Sciatic nerve (tissue), 2 donors: ENCODE measurements around the gene KLHL35. TPM values are rescaled to one million over a fixed set of nuclear protein-coding genes. Genes with fewer than 3 reads are reported as not detected.

ENCODE experiments used
- ATAC-seq: fragments of 200-7000 bp; cut with Tn5 transposase; one replicate; pipeline ENCODE4 v1.9.1; 2020; ENCODE audit warnings: mild to moderate bottlenecking, moderate library complexity
- DNase-seq: peaks from one replicate; pipeline ENCODE4 v3.0.0-alpha.2; 2020; ENCODE audit warnings: low spot score
- intact Hi-C: fragments of 100-400 bp; cut with DNase I; formaldehyde crosslinking; loops from one replicate; pipeline ENCODE4 v1.14.2; 2022
- total RNA-seq: library from RNA; stranded (reverse); fragmentation: NEBNext Ultra II Directional; extraction: Animal tissue kit (Norgen Biotek cat#: 25700); gene quantifications from one replicate; pipeline ENCODE4 v1.2.1, GENCODE V29; 2021
- donor health status: DM: no; HTN: no; CAD: no.
- donor health status: DM: no; HTN: no; CAD: no.

KLHL35 gene
- total RNA-seq, 1 donor from 2014 or later, result 3.6 TPM

GRCh38 chr11:75471176-75471973 is 38.4 kb upstream of the KLHL35 start:
- ATAC-seq, result no peak
- DNase-seq, result no peak
- intact Hi-C loops, result no loop called here

- no peak for ATAC-seq
- no peak for DNase-seq
- intact Hi-C loops, result no loop called here
Measured at GRCh38 chr11:75470476-75471080, 37.6 kb upstream of the KLHL35 start.

- intact Hi-C loops, result no loop called here
- DNase-seq (no peak), ATAC-seq (no peak)
Measured at GRCh38 chr11:75469785-75470405, 36.9 kb upstream of the KLHL35 start.

GRCh38 chr11:75468534-75469340 is 35.7 kb upstream of the KLHL35 start:
- intact Hi-C loops, result no loop called here
- ATAC-seq, result peak; percentile 92
- DNase-seq, result peak; percentile 93

- intact Hi-C loops, result no loop called here
- no peak for DNase-seq
- peak; percentile 2 for ATAC-seq
Measured at GRCh38 chr11:75467881-75468280, 34.9 kb upstream of the KLHL35 start.

- DNase-seq (no peak), ATAC-seq (no peak)
- intact Hi-C loops, result no loop called here
Measured at GRCh38 chr11:75467311-75467710, 34.3 kb upstream of the KLHL35 start.

- ATAC-seq (peak; percentile 3), DNase-seq (no peak)
- intact Hi-C loops, result no loop called here
Measured at GRCh38 chr11:75465701-75466531, 32.9 kb upstream of the KLHL35 start.

GRCh38 chr11:75463106-75463774 is 30.2 kb upstream of the KLHL35 start:
- intact Hi-C loops, result no loop called here

GRCh38 chr11:75462117-75462653 is 29.2 kb upstream of the KLHL35 start:
- intact Hi-C loops, result no loop called here
- ATAC-seq (no peak), DNase-seq (no peak)

More at GRCh38 chr11:75463106-75463774, 30.2 kb upstream of the KLHL35 start:
- DNase-seq (no peak), ATAC-seq (no peak)

- DNase-seq (no peak), ATAC-seq (no peak)
- intact Hi-C loops, result no loop called here
Measured at GRCh38 chr11:75461151-75461550, 28.1 kb upstream of the KLHL35 start.

GRCh38 chr11:75456596-75457183 is 23.7 kb upstream of the KLHL35 start:
- intact Hi-C loops, result no loop called here
- DNase-seq (no peak), ATAC-seq (peak; percentile 48)

- no peak for DNase-seq
- ATAC-seq, result peak; percentile 3
- intact Hi-C loops, result no loop called here
Measured at GRCh38 chr11:75454987-75455386, 22.0 kb upstream of the KLHL35 start.

GRCh38 chr11:75453916-75454655 is 21.1 kb upstream of the KLHL35 start:
- ATAC-seq (peak; percentile 75), DNase-seq (no peak)
- intact Hi-C loops, result no loop called here

- intact Hi-C loops, result no loop called here
- ATAC-seq (no peak), DNase-seq (no peak)
Measured at GRCh38 chr11:75450826-75451821, 18.1 kb upstream of the KLHL35 start.

GRCh38 chr11:75450236-75450635 is 17.2 kb upstream of the KLHL35 start:
- DNase-seq (no peak), ATAC-seq (no peak)
- intact Hi-C loops, result no loop called here

GRCh38 chr11:75449776-75450175 is 16.8 kb upstream of the KLHL35 start:
- no peak for ATAC-seq
- no peak for DNase-seq
- intact Hi-C loops, result no loop called here
